Right lobe of liver (tissue), 6 donors: ENCODE data around the gene ANXA11. TPM values are rescaled to one million over a fixed set of nuclear protein-coding genes. Genes with fewer than 3 reads are reported as not detected.
"Not testable (repeated sequence)": the region's sequence is repeated elsewhere in the genome, so short reads cannot be mapped to it uniquely, and the experiment has no call there.

Source experiments
- ATAC-seq, 4 donors: fragments of 200-7000 bp; cut with Tn5 transposase; one replicate each; pipeline ENCODE4 v1.9.1; 2020; ENCODE audit warnings: mild to moderate bottlenecking in 4 of 4, moderate library complexity in 4 of 4
- DNase-seq, 3 donors: peaks; one replicate each; pipeline ENCODE4 v3.0.0-alpha.2; 2020
- H3K27ac ChIP-seq, 3 donors: fragments of 200-600 bp; one replicate each; pipeline ENCODE4 v1.8.0; 2022
- H3K27me3 ChIP-seq, 2 donors: fragments of 200-600 bp; one replicate each; pipeline ENCODE4 v1.8.0; 2022
- H3K36me3 ChIP-seq, 4 donors: fragments of 200-600 bp; sonication (generic) in 1 of 4; one replicate each; pipeline versions ENCODE4 v1.5.1 to v1.8.0; 2017 to 2022; ENCODE audit warnings: control low read depth in 1 of 4
- H3K4me1 ChIP-seq, 4 donors: fragments of 200-600 bp; sonication (generic) in 1 of 4; one replicate each; pipeline versions ENCODE4 v1.5.1 to v1.8.0; 2017 to 2022; ENCODE audit warnings: control low read depth in 1 of 4
- H3K4me3 ChIP-seq, 3 donors: fragments of 200-600 bp; one replicate each; pipeline ENCODE4 v1.8.0; 2022
- H3K9me3 ChIP-seq, 4 donors: fragments of 200-600 bp; sonication (generic) in 1 of 4; one replicate each; pipeline versions ENCODE4 v1.5.1 to v1.8.0; 2017 to 2022; ENCODE audit warnings: control low read depth in 1 of 4
- CTCF ChIP-seq, 4 donors: fragments of 200-600 bp in 3 of 4; fragments of 450-650 bp in 1 of 4; IDR thresholded peaks; one replicate each; pipeline versions ENCODE4 v1.5.1 to v1.8.0; 2016 to 2022; ENCODE audit warnings: antibody characterized with exemption in 4 of 4, mild to moderate bottlenecking in 2 of 4
- POLR2A ChIP-seq: fragments of 450-650 bp; IDR thresholded peaks from one replicate; pipeline ENCODE4 v1.6.1; 2017; ENCODE audit warnings: antibody characterized with exemption, mild to moderate bottlenecking
- WGBS: methylation state at CpG from one replicate; pipeline ENCODE4 v1.1.6; 2018; ENCODE audit warnings: low coverage, low lambda C conversion rate; ENCODE audit not compliant: insufficient coverage; ENCODE audit errors: missing lambda C conversion rate; 5-methylcytosine and 5-hydroxymethylcytosine counted together
- intact Hi-C, 2 donors: fragments of 100-400 bp; cut with DNase I; formaldehyde crosslinking; loops; one replicate each; pipeline versions ENCODE4 v1.11.2 to v1.14.1; 2022
- total RNA-seq, 6 experiments: library from RNA; depleted of rRNA in 2 of 6; stranded (reverse); fragments of >200 nt in 2 of 6; fragmentation: NEBNext Ultra II Directional in 3 of 6; extraction: Animal tissue kit (Norgen Biotek cat#: 25700) in 3 of 6; gene quantifications; one replicate each; pipeline versions ENCODE4 v1.1.0 to v1.2.4, GENCODE V29; 2016 to 2023
- donor health status: DM: no; HTN: yes; CAD: no.
- donor health status: DM: no; HTN: no; CAD: no.
- donor health status: DM: no; HTN: no; CAD: no.
- donor health status: DM: no; HTN: yes; CAD: no.
- donor health status: DM: no; HTN: yes; CAD: no.

Gene ANXA11
- total RNA-seq, 6 experiments from 2014 or later = 41.7 to 100 (median 55.6) TPM

- Histone ChIP-seq H3K27ac (no peak overlapping the region), H3K36me3 (peaks cover 0 to 8% (median 0%) of the 10 kb centered on the region in 4 donors), H3K9me3 (no peaks in the 10 kb centered on the region), H3K4me3 (no peak overlapping the region), H3K27me3 (no peaks in the 10 kb centered on the region), H3K4me1 (peaks cover 0 to 10% (median 2%) of the 10 kb centered on the region in 4 donors)
- WGBS = 100% methylated on average over 2 of the region's 5 CpGs
- DNase-seq = no peak
- TF ChIP-seq CTCF (IDR thresholded peaks at IDR 0.05) = no peak
- TF ChIP-seq POLR2A = no peak
- ATAC-seq = no peak
- intact Hi-C loops = no loop called here
Measured at GRCh38 chr10:80148166-80148805, 57.1 kb downstream of the ANXA11 start.

GRCh38 chr10:80146918-80147317, 58.4 kb downstream of the ANXA11 start:
- H3K4me3 ChIP-seq = no peak overlapping the region
- no peak for ATAC-seq
- H3K27me3 ChIP-seq = no peaks in the 10 kb centered on the region
- TF ChIP-seq CTCF (IDR thresholded peaks at IDR 0.05) (no peak), POLR2A (no peak)
- WGBS = 84% methylated on average over 3 of the region's 3 CpGs
- H3K4me1 ChIP-seq = peaks cover 0 to 10% (median 2%) of the 10 kb centered on the region in 4 donors
- H3K27ac ChIP-seq = no peak overlapping the region
- H3K36me3 ChIP-seq = peaks cover 0 to under 1% (median 0%) of the 10 kb centered on the region in 4 donors
- intact Hi-C loops = no loop called here
- no peaks in the 10 kb centered on the region for H3K9me3 ChIP-seq
- no peak for DNase-seq

GRCh38 chr10:80145406-80146308, 59.7 kb downstream of the ANXA11 start:
- H3K4me1 ChIP-seq = peaks cover 0 to 10% (median 2%) of the 10 kb centered on the region in 4 donors
- H3K9me3 ChIP-seq, H3K27ac ChIP-seq, H3K36me3 ChIP-seq, H3K4me3 ChIP-seq, ATAC-seq, H3K27me3 ChIP-seq, intact Hi-C loops: not testable (repeated sequence)
- WGBS = 73% methylated on average over 11 of the region's 11 CpGs
- DNase-seq = peak in 1 of 3 donors; percentile 17

GRCh38 chr10:80144696-80145131, 60.6 kb downstream of the ANXA11 start:
- 12% methylated on average over 11 of the region's 12 CpGs for WGBS
- ATAC-seq = peak; percentile 5 to 10 (median 6)
- Histone ChIP-seq H3K4me3 (no peak overlapping the region), H3K27ac (no peak overlapping the region), H3K27me3 (no peaks in the 10 kb centered on the region), H3K36me3 (no peaks in the 10 kb centered on the region), H3K4me1 (peaks cover 0 to 10% (median 2%) of the 10 kb centered on the region in 4 donors), H3K9me3 (no peaks in the 10 kb centered on the region)
- TF ChIP-seq CTCF (IDR thresholded peaks at IDR 0.05) (no peak), POLR2A (no peak)
- DNase-seq = peak in 1 of 3 donors; percentile 42
- intact Hi-C loops = loop anchor here in 1 of 2 donors (5.0 kb wide), 1 partner anchor 78 kb away; no protein-coding TSS in a partner anchor
